GM13976 (cell line): Measurements from ENCODE around the gene ARMC5.
"Not testable (repeated sequence)": the region's sequence is repeated elsewhere in the genome, so short reads cannot be mapped to it uniquely, and the experiment has no call there.

Experiments used
- DNase-seq: peaks from one replicate; pipeline ENCODE4 v3.0.0; 2012; ENCODE audit warnings: low spot score
- CTCF ChIP-seq: IDR thresholded peaks from 2 replicates; pipeline ENCODE4 v1.5.1; 2012; ENCODE audit warnings: borderline replicate concordance, mild to moderate bottlenecking; ENCODE audit not compliant: insufficient read depth; ENCODE audit errors: extremely low read depth, missing control alignments, control extremely low read depth
- in situ Hi-C: fragments of 300-500 bp; cut with MboI; formaldehyde crosslinking; loops from one replicate; pipeline ENCODE4 v1.12.0; 2022; ENCODE audit warnings: low sequenced_read_pairs, mixed read lengths, inconsistent platforms; ENCODE audit not compliant: unreplicated experiment

The ARMC5 gene

DNA sequence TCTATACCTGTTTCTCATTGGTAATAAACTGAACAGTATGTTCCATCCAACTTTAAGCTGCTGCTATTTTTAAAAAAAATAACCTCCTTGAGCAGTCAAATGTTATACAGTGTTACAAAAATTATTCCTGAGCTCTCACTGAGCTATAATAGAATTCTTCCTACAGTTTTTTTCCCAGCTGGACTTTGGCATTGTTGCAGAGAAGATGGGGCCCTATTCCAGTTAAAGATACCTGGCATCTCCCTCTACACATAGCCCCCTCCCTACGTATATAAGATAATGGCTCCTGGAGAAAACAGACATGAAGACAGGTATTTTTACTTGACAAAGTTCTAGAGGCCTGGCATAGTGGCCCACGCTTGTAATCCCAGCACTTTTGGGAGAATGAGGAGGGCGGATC is 29.5 kb upstream of the ARMC5 start:
- no peak for DNase-seq
- in situ Hi-C loops: loop anchor here (25.0 kb wide), 1 partner anchor 442 kb away; the partner anchor contains the start of gene HSD3B7
- TF ChIP-seq CTCF: no peak

DNA sequence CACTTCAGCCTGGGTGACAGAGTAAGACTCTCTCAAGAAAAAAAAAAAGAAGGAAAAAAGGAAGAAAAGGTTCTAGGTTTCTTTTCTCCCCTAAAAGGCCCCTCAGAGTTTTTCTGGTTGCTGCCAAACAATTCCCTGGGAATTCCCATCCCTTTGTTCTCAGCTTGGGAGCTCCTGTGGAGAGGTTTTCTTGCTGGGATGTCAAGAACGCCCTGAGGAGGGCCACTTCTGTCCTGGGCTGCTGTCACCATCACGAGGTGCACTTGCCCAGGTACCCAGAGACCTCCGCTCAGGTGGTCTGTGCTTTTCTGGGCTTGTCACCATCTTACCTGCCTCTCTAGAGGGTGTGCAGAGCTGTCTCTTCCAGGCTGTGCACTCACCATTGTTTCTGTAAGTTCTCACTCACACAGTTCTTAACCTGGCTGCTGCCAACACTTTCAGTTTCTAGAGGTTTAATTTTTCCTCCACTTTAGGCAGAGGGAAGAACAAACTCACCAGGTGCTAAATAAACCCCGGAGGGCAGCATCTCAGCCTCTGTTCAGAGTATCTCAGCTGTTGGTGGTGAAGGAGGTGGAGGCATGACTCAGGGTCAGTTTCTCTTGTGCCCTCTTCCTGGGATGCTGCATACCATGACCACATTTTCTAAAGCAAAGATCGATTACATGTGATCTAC is 28.8 kb upstream of the ARMC5 start:
- TF ChIP-seq CTCF: no peak
- in situ Hi-C loops: loop anchor here (25.0 kb wide), 1 partner anchor 443 kb away; the partner anchor contains the start of gene HSD3B7
- DNase-seq: no peak

DNA sequence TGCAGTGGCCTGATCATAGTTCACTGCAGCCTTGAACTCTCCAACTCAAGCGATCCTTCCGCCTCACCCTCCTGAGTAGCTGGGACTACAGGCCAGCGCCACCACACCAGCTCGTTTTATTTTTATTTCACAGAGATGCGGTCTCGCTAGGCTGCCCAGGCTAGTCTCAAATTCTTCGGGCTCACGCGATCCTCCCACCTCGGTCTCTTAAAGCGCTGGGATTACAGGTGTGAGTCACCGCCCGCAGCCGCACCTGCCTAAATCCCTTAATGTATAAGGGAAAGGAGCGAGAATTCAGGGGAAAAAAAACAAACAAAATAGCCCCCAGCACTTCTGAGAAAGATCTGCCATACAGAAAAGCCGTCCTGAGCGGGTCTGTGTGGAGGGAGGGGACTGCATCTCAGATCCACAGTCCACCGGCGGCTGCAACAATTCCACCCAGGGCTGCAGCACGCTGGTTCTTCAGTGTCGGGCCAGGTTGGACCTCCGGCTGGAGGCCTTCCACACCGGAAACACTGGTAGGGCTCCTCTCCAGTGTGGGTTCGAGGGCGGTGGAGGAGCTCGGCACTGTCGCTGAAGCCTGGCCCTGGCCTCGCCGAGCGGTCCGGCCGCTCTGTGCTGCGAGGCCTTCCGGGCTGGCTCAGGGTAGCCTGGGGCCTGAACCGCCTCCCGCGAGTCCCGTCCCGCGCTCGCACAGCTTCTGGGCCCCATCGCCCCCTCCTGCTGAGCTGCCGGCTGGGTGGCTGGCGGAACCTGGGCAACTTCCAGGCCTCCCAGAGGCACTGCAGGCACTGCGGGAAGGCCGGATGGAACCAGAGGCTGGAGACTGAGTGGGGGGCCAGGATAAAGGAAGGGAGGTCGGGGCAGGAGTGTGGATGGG is 23.7 kb upstream of the ARMC5 start:
- in situ Hi-C loops: loop anchor here (25.0 kb wide), 1 partner anchor 448 kb away; the partner anchor contains the start of gene HSD3B7
- TF ChIP-seq CTCF: no peak
- DNase-seq: no peak

DNA sequence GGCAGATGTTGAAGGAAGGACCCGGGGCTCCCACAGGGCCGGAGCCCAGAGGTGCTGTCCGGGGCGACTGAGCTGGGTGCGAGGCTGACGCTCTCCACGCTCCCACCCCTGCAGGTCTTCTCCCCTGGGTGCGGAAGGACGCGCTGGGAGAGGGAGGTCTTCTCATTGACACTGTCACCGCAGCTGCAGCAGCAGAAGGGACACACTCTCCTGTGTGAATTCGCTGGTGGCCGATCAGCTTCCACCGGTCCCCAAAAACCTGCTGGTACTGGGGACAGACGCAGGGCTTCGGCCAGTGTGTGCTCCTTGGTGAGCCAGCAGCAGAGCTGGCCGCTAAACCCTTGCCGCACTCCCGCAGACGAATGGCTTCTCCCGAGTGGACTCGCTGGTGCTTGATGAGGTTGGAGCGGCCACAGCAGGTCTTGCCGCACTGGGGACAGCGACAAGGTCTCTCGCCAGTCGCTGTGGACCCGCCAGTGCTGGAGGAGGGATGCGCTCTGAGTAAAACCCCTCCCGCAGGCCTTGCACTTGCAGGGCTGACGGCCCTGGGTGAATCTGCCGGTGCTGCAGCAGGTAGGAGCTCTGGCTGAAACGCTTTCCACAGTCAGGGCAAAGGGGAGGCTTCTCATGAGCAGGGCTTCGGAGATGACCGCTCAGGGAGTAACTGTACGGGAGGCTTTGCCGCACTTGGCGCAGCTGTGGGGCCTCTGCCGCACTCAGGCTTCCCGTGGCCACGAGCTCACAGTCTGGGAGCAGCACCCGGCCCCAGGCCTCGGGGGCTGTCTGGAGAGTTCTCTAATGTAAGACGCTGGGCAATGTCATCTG is 22.9 kb upstream of the ARMC5 start:
- DNase-seq: no peak
- in situ Hi-C loops: loop anchor here (25.0 kb wide), 1 partner anchor 449 kb away; the partner anchor contains the start of gene HSD3B7
- TF ChIP-seq CTCF: no peak

- DNase-seq: no peak
- in situ Hi-C loops: loop anchor here (25.0 kb wide), 1 partner anchor 451 kb away; the partner anchor contains the start of gene HSD3B7
- TF ChIP-seq CTCF: no peak
Measured at GRCh38 chr16:31438414-31438813, 20.9 kb upstream of the ARMC5 start.

GRCh38 chr16:31439023-31439422 is 20.3 kb upstream of the ARMC5 start:
- in situ Hi-C loops: loop anchor here (25.0 kb wide), 1 partner anchor 452 kb away; the partner anchor contains the start of gene HSD3B7
- not testable (repeated sequence) for DNase-seq
